Measurements from ENCODE around the gene RAB31.

RAB31 gene

GRCh38 chr18:9714266-9715087 is 6.4 kb downstream of the RAB31 start:
- no peak for DNase-seq

- DNase-seq = no peak
Measured at GRCh38 chr18:9715088-9715343, 6.9 kb downstream of the RAB31 start.

- no peak for DNase-seq
Measured at GRCh38 chr18:9715978-9716774, 8.1 kb downstream of the RAB31 start.

GRCh38 chr18:9716780-9717563 is 8.9 kb downstream of the RAB31 start:
- DNase-seq = no peak

GRCh38 chr18:9719421-9719981 is 11.4 kb downstream of the RAB31 start:
- DNase-seq = no peak

GRCh38 chr18:9720327-9720726 is 12.2 kb downstream of the RAB31 start:
- no peak for DNase-seq

GRCh38 chr18:9721893-9722550 is 13.9 kb downstream of the RAB31 start:
- no peak for DNase-seq

GRCh38 chr18:9722691-9723090 is 14.6 kb downstream of the RAB31 start:
- no peak for DNase-seq

- no peak for DNase-seq
Measured at GRCh38 chr18:9724797-9725585, 16.9 kb downstream of the RAB31 start.

- DNase-seq = no peak
Measured at GRCh38 chr18:9726175-9726574, 18.1 kb downstream of the RAB31 start.

GRCh38 chr18:9726936-9727335 is 18.8 kb downstream of the RAB31 start:
- DNase-seq = no peak

- DNase-seq = no peak
Measured at GRCh38 chr18:9730786-9731185, 22.7 kb downstream of the RAB31 start.

GRCh38 chr18:9731380-9731779 is 23.3 kb downstream of the RAB31 start:
- no peak for DNase-seq

GRCh38 chr18:9732031-9732430 is 23.9 kb downstream of the RAB31 start:
- no peak for DNase-seq

GRCh38 chr18:9734189-9734588 is 26.1 kb downstream of the RAB31 start:
- DNase-seq = no peak

- DNase-seq = no peak
Measured at GRCh38 chr18:9735238-9735637, 27.1 kb downstream of the RAB31 start.

GRCh38 chr18:9735879-9736278 is 27.8 kb downstream of the RAB31 start:
- DNase-seq = no peak

GRCh38 chr18:9736286-9736835 is 28.3 kb downstream of the RAB31 start:
- DNase-seq = no peak

- DNase-seq = no peak
Measured at GRCh38 chr18:9737006-9737405, 28.9 kb downstream of the RAB31 start.

GRCh38 chr18:9737472-9738121 is 29.5 kb downstream of the RAB31 start:
- DNase-seq = no peak

All from stimulated activated naive CD4-positive, alpha-beta T cell (primary cell).